Cardiac muscle cell (in vitro differentiated cells and primary cell): ENCODE data around the gene USP46. TPM values are rescaled to one million over a fixed set of nuclear protein-coding genes. Genes with fewer than 3 reads are reported as not detected.

Experiments
- DNase-seq, 2 donors: peaks; one replicate each; pipeline versions ENCODE4 v3.0.0 to v3.0.0-alpha.2; 2010 to 2017; ENCODE audit warnings: low read depth in 1 of 2, low spot score in 1 of 2
- H3K27ac ChIP-seq: fragments of 200-600 bp; sonication (generic); 2 replicates; pipeline ENCODE4 v1.5.1; 2016
- H3K27me3 ChIP-seq: fragments of 200-600 bp; sonication (generic); 2 replicates; pipeline ENCODE4 v1.6.0; 2016; ENCODE audit warnings: control low read depth
- H3K36me3 ChIP-seq: fragments of 200-600 bp; sonication (generic); 2 replicates; pipeline ENCODE4 v1.5.1; 2016; ENCODE audit warnings: control low read depth
- H3K4me1 ChIP-seq: fragments of 200-600 bp; sonication (generic); 2 replicates; pipeline ENCODE4 v1.8.1; 2017; ENCODE audit warnings: low read depth, mild to moderate bottlenecking, mixed run types
- H3K4me3 ChIP-seq: fragments of 200-600 bp; sonication (generic); 2 replicates; pipeline ENCODE4 v1.5.1; 2016; ENCODE audit warnings: mild to moderate bottlenecking
- H3K9me3 ChIP-seq: fragments of 200-600 bp; sonication (generic); 2 replicates; pipeline ENCODE4 v1.5.1; 2017; ENCODE audit warnings: low read depth, mild to moderate bottlenecking, control low read depth
- CTCF ChIP-seq: IDR thresholded peaks from 2 replicates; pipeline ENCODE4 v1.5.1; 2012; ENCODE audit warnings: low read depth, mild to moderate bottlenecking, low read length
- polyA plus RNA-seq: library from polyadenylated mRNA; unstranded; fragments of >200 nt; fragmentation: Nextera tagmentation; extraction: Ambion mirVana; gene quantifications from 2 replicates; pipeline ENCODE4 v1.2.1, GENCODE V29; 2016
- total RNA-seq: library from RNA; depleted of rRNA; stranded (reverse); fragments of >200 nt; gene quantifications from 2 replicates; pipeline ENCODE4 v1.2.3, GENCODE V29; 2016

Gene USP46
- total and polyA plus RNA-seq, 2 experiments from 2014 or later: 18.3 to 24.2 TPM

GRCh38 chr4:52640808-52641565, 18.1 kb downstream of the USP46 start:
- Histone ChIP-seq H3K27ac (peak overlapping the region; percentile 44), H3K36me3 (no peaks in the 10 kb centered on the region), H3K9me3 (no peaks in the 10 kb centered on the region), H3K27me3 (no peaks in the 10 kb centered on the region), H3K4me3 (no peak overlapping the region), H3K4me1 (peaks cover 24% of the 10 kb centered on the region)
- TF ChIP-seq CTCF: no peak
- peak in 1 of 2 donors; percentile 65 for DNase-seq

GRCh38 chr4:52638717-52639116, 20.4 kb downstream of the USP46 start:
- TF ChIP-seq CTCF: no peak
- no peaks in the 10 kb centered on the region for H3K27me3 ChIP-seq

GRCh38 chr4:52637116-52637515, 22.0 kb downstream of the USP46 start:
- Histone ChIP-seq H3K4me1 (peaks cover 11% of the 10 kb centered on the region), H3K27me3 (no peaks in the 10 kb centered on the region), H3K9me3 (no peaks in the 10 kb centered on the region), H3K4me3 (no peak overlapping the region), H3K27ac (no peak overlapping the region), H3K36me3 (no peaks in the 10 kb centered on the region)
- no peak for DNase-seq
- no peak for TF ChIP-seq CTCF

More at GRCh38 chr4:52638717-52639116, 20.4 kb downstream of the USP46 start:
- no peaks in the 10 kb centered on the region for H3K9me3 ChIP-seq
- DNase-seq: no peak
- H3K27ac ChIP-seq: no peak overlapping the region
- peaks cover 17% of the 10 kb centered on the region for H3K4me1 ChIP-seq
- H3K36me3 ChIP-seq: no peaks in the 10 kb centered on the region
- no peak overlapping the region for H3K4me3 ChIP-seq

GRCh38 chr4:52635560-52635959, 23.5 kb downstream of the USP46 start:
- H3K27me3 ChIP-seq: no peaks in the 10 kb centered on the region
- DNase-seq: no peak
- no peak for TF ChIP-seq CTCF

GRCh38 chr4:52635130-52635529, 24.0 kb downstream of the USP46 start:
- H3K4me3 ChIP-seq: no peak overlapping the region
- no peaks in the 10 kb centered on the region for H3K9me3 ChIP-seq
- H3K27me3 ChIP-seq: no peaks in the 10 kb centered on the region
- DNase-seq: no peak
- H3K27ac ChIP-seq: no peak overlapping the region
- no peaks in the 10 kb centered on the region for H3K36me3 ChIP-seq
- H3K4me1 ChIP-seq: no peaks in the 10 kb centered on the region
- no peak for TF ChIP-seq CTCF

More at GRCh38 chr4:52635560-52635959, 23.5 kb downstream of the USP46 start:
- Histone ChIP-seq H3K4me3 (no peak overlapping the region), H3K36me3 (no peaks in the 10 kb centered on the region), H3K4me1 (peaks cover under 1% of the 10 kb centered on the region), H3K9me3 (no peaks in the 10 kb centered on the region), H3K27ac (no peak overlapping the region)
